Neural progenitor cell (in vitro differentiated cells): Measurements from ENCODE around the gene OTUD7B. TPM values are rescaled to one million over a fixed set of nuclear protein-coding genes. Genes with fewer than 3 reads are reported as not detected.

ENCODE experiments used
- DNase-seq: peaks from one replicate; pipeline ENCODE4 v3.0.0-alpha.2; 2016; ENCODE audit warnings: low spot score
- H2AFZ ChIP-seq: fragments of 200-600 bp; sonication (generic); replicated peaks from 2 replicates; pipeline ENCODE4 v1.6.1; 2016; ENCODE audit warnings: antibody characterized with exemption
- H3F3A ChIP-seq: fragments of 200-600 bp; sonication (generic); 2 replicates; pipeline ENCODE4 v1.6.1; 2016; ENCODE audit warnings: antibody characterized with exemption, low read depth
- H3K27ac ChIP-seq: fragments of 200-600 bp; sonication (generic); 2 replicates; pipeline ENCODE4 v1.5.1; 2016; ENCODE audit warnings: mild to moderate bottlenecking
- H3K27me3 ChIP-seq: fragments of 200-600 bp; sonication (generic); 2 replicates; pipeline ENCODE4 v1.6.1; 2016; ENCODE audit warnings: mild to moderate bottlenecking, moderate library complexity
- H3K36me3 ChIP-seq: fragments of 200-600 bp; sonication (generic); 2 replicates; pipeline ENCODE4 v1.5.1; 2016
- H3K4me1 ChIP-seq: fragments of 200-600 bp; sonication (generic); 2 replicates; pipeline ENCODE4 v1.6.1; 2016; ENCODE audit warnings: mixed run types
- H3K4me2 ChIP-seq: fragments of 200-600 bp; sonication (generic); 2 replicates; pipeline ENCODE4 v1.6.1; 2016
- H3K4me3 ChIP-seq: fragments of 200-600 bp; sonication (generic); 2 replicates; pipeline ENCODE4 v1.5.1; 2016
- H3K79me2 ChIP-seq: fragments of 200-600 bp; sonication (generic); 2 replicates; pipeline ENCODE4 v1.6.1; 2016; ENCODE audit warnings: low read depth
- H3K9ac ChIP-seq: fragments of 200-600 bp; sonication (generic); 2 replicates; pipeline ENCODE4 v1.6.1; 2016
- H3K9me3 ChIP-seq: fragments of 200-600 bp; sonication (generic); 2 replicates; pipeline ENCODE4 v1.5.1; 2016; ENCODE audit warnings: low read depth
- H4K20me1 ChIP-seq: fragments of 200-600 bp; sonication (generic); 2 replicates; pipeline ENCODE4 v1.6.1; 2016; ENCODE audit warnings: low read depth
- H3K27ac Mint-ChIP-seq: 3 replicates; pipeline ENCODE4 v1.8.0; 2021; ENCODE audit warnings: mixed read lengths
- H3K27me3 Mint-ChIP-seq: 2 replicates; pipeline ENCODE4 v1.8.0; 2022; ENCODE audit warnings: low read depth, mild to moderate bottlenecking, inconsistent platforms, moderate library complexity, mixed read lengths; ENCODE audit not compliant: insufficient read depth
- H3K36me3 Mint-ChIP-seq: 3 replicates; pipeline ENCODE4 v1.8.0; 2021; ENCODE audit warnings: mixed read lengths
- H3K4me1 Mint-ChIP-seq: 3 replicates; pipeline ENCODE4 v1.8.0; 2021; ENCODE audit warnings: mixed read lengths
- H3K4me3 Mint-ChIP-seq: 3 replicates; pipeline ENCODE4 v1.8.0; 2021; ENCODE audit warnings: mild to moderate bottlenecking, moderate library complexity, mixed read lengths
- H3K9me3 Mint-ChIP-seq: 3 replicates; pipeline ENCODE4 v1.8.0; 2020; ENCODE audit warnings: mixed read lengths
- CTCF ChIP-seq: fragments of 200-600 bp; sonication (generic); IDR thresholded peaks from 2 replicates; pipeline ENCODE4 v1.5.1; 2017; ENCODE audit warnings: antibody characterized with exemption, mild to moderate bottlenecking
- EZH2 ChIP-seq: fragments of 200-600 bp; sonication (generic); IDR thresholded peaks from 2 replicates; pipeline ENCODE4 v1.6.1; 2017; ENCODE audit warnings: antibody characterized with exemption, mild to moderate bottlenecking, moderate library complexity
- EZH2phosphoT487 ChIP-seq: fragments of 200-600 bp; sonication (generic); IDR thresholded peaks from 2 replicates; pipeline ENCODE4 v1.6.1; 2017; ENCODE audit warnings: antibody characterized with exemption
- total RNA-seq: library from RNA; depleted of rRNA; stranded (reverse); fragments of >200 nt; gene quantifications from 2 replicates; pipeline ENCODE4 v1.2.3, GENCODE V29; 2015; ENCODE audit warnings: low replicate concordance

Gene OTUD7B
- total RNA-seq, 1 donor from 2014 or later = 10.7 TPM

GRCh38 chr1:150003801-150004200 lies 6.7 kb downstream of the OTUD7B start:
- no peak overlapping the region for H3K4me3 Mint-ChIP-seq
- Histone ChIP-seq H3K36me3 (no peaks in the 10 kb centered on the region), H2AFZ (no peak overlapping the region), H3K9ac (no peak overlapping the region), H3K9me3 (no peaks in the 10 kb centered on the region), H3K4me2 (no peak overlapping the region), H3K4me1 (peaks cover 5% of the 10 kb centered on the region), H3K79me2 (peaks cover 72% of the 10 kb centered on the region), H3K27ac (no peak overlapping the region), H3F3A (no peaks in the 10 kb centered on the region), H3K27me3 (no peaks in the 10 kb centered on the region), H4K20me1 (peaks cover 62% of the 10 kb centered on the region), H3K4me3 (no peak overlapping the region)
- H3K9me3 Mint-ChIP-seq = no peaks in the 10 kb centered on the region
- TF ChIP-seq EZH2phosphoT487 = no peak
- TF ChIP-seq EZH2 = no peak
- no peak for TF ChIP-seq CTCF
- peaks cover 18% of the 10 kb centered on the region for H3K36me3 Mint-ChIP-seq
- H3K27ac Mint-ChIP-seq = no peak overlapping the region
- peaks cover 2% of the 10 kb centered on the region for H3K27me3 Mint-ChIP-seq
- peaks cover 12% of the 10 kb centered on the region for H3K4me1 Mint-ChIP-seq
- no peak for DNase-seq

- H3K79me2 ChIP-seq = peaks cover 64% of the 10 kb centered on the region
- H3K9me3 ChIP-seq = no peaks in the 10 kb centered on the region
- Mint-ChIP-seq H3K9me3 (no peaks in the 10 kb centered on the region), H3K36me3 (peaks cover 18% of the 10 kb centered on the region), H3K4me1 (peaks cover under 1% of the 10 kb centered on the region), H3K27ac (no peak overlapping the region), H3K4me3 (no peak overlapping the region), H3K27me3 (no peaks in the 10 kb centered on the region)
- no peak for TF ChIP-seq CTCF
- no peak for TF ChIP-seq EZH2phosphoT487
- no peak for TF ChIP-seq EZH2
- no peak overlapping the region for H3K27ac ChIP-seq
- no peak overlapping the region for H3K4me2 ChIP-seq
- no peak overlapping the region for H3K9ac ChIP-seq
- no peaks in the 10 kb centered on the region for H3F3A ChIP-seq
- no peak overlapping the region for H3K4me3 ChIP-seq
- H3K36me3 ChIP-seq = no peaks in the 10 kb centered on the region
- DNase-seq = no peak
- no peaks in the 10 kb centered on the region for H3K27me3 ChIP-seq
- no peaks in the 10 kb centered on the region for H3K4me1 ChIP-seq
- no peak overlapping the region for H2AFZ ChIP-seq
- H4K20me1 ChIP-seq = peaks cover 61% of the 10 kb centered on the region
Observed at GRCh38 chr1:150002217-150002616, 8.3 kb downstream of the OTUD7B start.

- Mint-ChIP-seq H3K4me3 (no peak overlapping the region), H3K27me3 (no peaks in the 10 kb centered on the region), H3K4me1 (no peaks in the 10 kb centered on the region), H3K9me3 (no peaks in the 10 kb centered on the region), H3K36me3 (peaks cover 18% of the 10 kb centered on the region), H3K27ac (no peak overlapping the region)
- no peaks in the 10 kb centered on the region for H3K9me3 ChIP-seq
- no peak for DNase-seq
- H4K20me1 ChIP-seq = peaks cover 58% of the 10 kb centered on the region
- no peaks in the 10 kb centered on the region for H3K36me3 ChIP-seq
- H3K4me1 ChIP-seq = no peaks in the 10 kb centered on the region
- no peak overlapping the region for H2AFZ ChIP-seq
- no peak for TF ChIP-seq CTCF
- TF ChIP-seq EZH2 = no peak
- no peak for TF ChIP-seq EZH2phosphoT487
- no peak overlapping the region for H3K9ac ChIP-seq
- no peak overlapping the region for H3K4me2 ChIP-seq
- no peaks in the 10 kb centered on the region for H3K27me3 ChIP-seq
- H3K79me2 ChIP-seq = peaks cover 64% of the 10 kb centered on the region
- no peak overlapping the region for H3K4me3 ChIP-seq
- no peaks in the 10 kb centered on the region for H3F3A ChIP-seq
- no peak overlapping the region for H3K27ac ChIP-seq
Observed at GRCh38 chr1:150001415-150001814, 9.1 kb downstream of the OTUD7B start.
